ENCODE results near the gene SUCLG2.
"Not testable (repeated sequence)": the region's sequence is repeated elsewhere in the genome, so short reads cannot be mapped to it uniquely, and the experiment has no call there.

SUCLG2 gene

GRCh38 chr3:67602816-67603215 lies 51.6 kb downstream of the SUCLG2 start:
- no peak for DNase-seq

- DNase-seq, result no peak
Measured at GRCh38 chr3:67601919-67602608, 52.3 kb downstream of the SUCLG2 start.

- DNase-seq, result no peak
Measured at GRCh38 chr3:67601385-67601784, 53.0 kb downstream of the SUCLG2 start.

GRCh38 chr3:67599821-67600220 lies 54.6 kb downstream of the SUCLG2 start:
- no peak for DNase-seq

GRCh38 chr3:67598814-67599556 lies 55.4 kb downstream of the SUCLG2 start:
- no peak for DNase-seq

GRCh38 chr3:67595424-67595823 lies 59.0 kb downstream of the SUCLG2 start:
- no peak for DNase-seq

- no peak for DNase-seq
Measured at GRCh38 chr3:67593761-67594234, 60.6 kb downstream of the SUCLG2 start.

- DNase-seq, result no peak
Measured at GRCh38 chr3:67592057-67592456, 62.4 kb downstream of the SUCLG2 start.

GRCh38 chr3:67587811-67588210 lies 66.6 kb downstream of the SUCLG2 start:
- no peak for DNase-seq

- no peak for DNase-seq
Measured at GRCh38 chr3:67587301-67587700, 67.1 kb downstream of the SUCLG2 start.

- DNase-seq, result not testable (repeated sequence)
Measured at GRCh38 chr3:67584608-67585007, 69.8 kb downstream of the SUCLG2 start.

GRCh38 chr3:67580430-67581000 lies 73.9 kb downstream of the SUCLG2 start:
- DNase-seq, result no peak

- no peak for DNase-seq
Measured at GRCh38 chr3:67578416-67578815, 76.0 kb downstream of the SUCLG2 start.

- no peak for DNase-seq
Measured at GRCh38 chr3:67576441-67576840, 78.0 kb downstream of the SUCLG2 start.

GRCh38 chr3:67569324-67569723 lies 85.1 kb downstream of the SUCLG2 start:
- no peak for DNase-seq

GRCh38 chr3:67567893-67568292 lies 86.5 kb downstream of the SUCLG2 start:
- no peak for DNase-seq

GRCh38 chr3:67564973-67565372 lies 89.4 kb downstream of the SUCLG2 start:
- DNase-seq, result no peak

GRCh38 chr3:67564008-67564407 lies 90.4 kb downstream of the SUCLG2 start:
- DNase-seq, result no peak

GRCh38 chr3:67561667-67562394 lies 92.6 kb downstream of the SUCLG2 start:
- DNase-seq, result no peak

GRCh38 chr3:67561266-67561665 lies 93.1 kb downstream of the SUCLG2 start:
- DNase-seq, result no peak

- DNase-seq, result no peak
Measured at GRCh38 chr3:67559029-67559605, 95.3 kb downstream of the SUCLG2 start.

GRCh38 chr3:67558426-67558825 lies 96.0 kb downstream of the SUCLG2 start:
- DNase-seq, result no peak

GRCh38 chr3:67557848-67558355 lies 96.5 kb downstream of the SUCLG2 start:
- no peak for DNase-seq

Measured in stimulated activated CD4-positive, alpha-beta T cell treated with anti-CD3 and anti-CD28 coated beads, Interleukin-2, amount 100 ng/mL, for 48 hours (primary cell).